Middle frontal gyrus (tissue), 1 donor: ENCODE results near the gene UNC50.

Experiments
- DNase-seq: peaks from one replicate; pipeline ENCODE4 v3.0.0-alpha.2; 2015; ENCODE audit warnings: low spot score; ENCODE audit errors: extremely low spot score

Gene UNC50

DNA sequence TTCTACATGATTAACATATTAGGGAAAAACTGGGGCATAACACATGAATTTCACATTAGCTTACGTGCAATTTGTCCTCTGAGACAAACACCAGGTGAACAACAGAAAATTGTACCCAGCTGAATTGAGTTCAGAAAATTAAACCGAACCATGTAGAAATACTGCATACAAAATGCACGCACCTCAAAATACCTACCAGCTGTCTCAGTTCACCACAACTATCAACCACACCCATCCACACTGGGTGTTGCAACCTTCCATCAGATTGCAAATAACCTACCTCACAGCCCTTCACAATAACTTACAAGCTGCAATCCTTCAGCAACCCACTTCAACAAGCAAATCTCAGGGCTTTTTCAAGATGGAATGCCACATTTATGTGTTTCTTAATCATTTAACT is 55.9 kb downstream of the UNC50 start:
- no peak for DNase-seq

DNA sequence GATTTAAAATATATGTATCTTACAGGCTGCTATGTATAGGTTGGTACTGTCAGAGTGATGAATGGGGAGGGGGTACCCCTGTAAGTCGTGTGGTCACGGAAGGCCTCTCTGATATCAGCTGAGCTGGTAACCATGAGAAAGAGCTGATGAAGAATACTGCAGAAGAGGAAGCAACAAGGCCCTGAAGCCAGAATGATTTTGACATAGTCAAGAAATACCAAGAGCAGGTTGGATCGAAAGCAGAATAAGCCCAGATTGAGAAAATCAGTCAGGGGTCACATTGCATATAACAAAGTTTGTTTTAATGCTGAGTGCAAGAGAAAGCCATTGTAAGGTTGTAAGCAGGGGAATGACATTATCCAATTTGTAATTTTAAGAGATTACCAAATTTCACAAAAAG is 57.3 kb downstream of the UNC50 start:
- no peak for DNase-seq
